CD4-positive, alpha-beta T cell treated with Interleukin-4 for 1 hour (primary cell): ENCODE data around the gene VAV2.

ENCODE experiments used
- DNase-seq, 2 donors: peaks; one replicate each; pipeline ENCODE4 v3.0.0-alpha.2; 2020 to 2022

VAV2 gene

GRCh38 chr9:133873009-133873408 is 119.1 kb downstream of the VAV2 start:
- DNase-seq: no peak

GRCh38 chr9:133870598-133871595 is 121.2 kb downstream of the VAV2 start:
- no peak for DNase-seq

GRCh38 chr9:133869674-133870405 is 122.3 kb downstream of the VAV2 start:
- no peak for DNase-seq

- DNase-seq: no peak
Observed at GRCh38 chr9:133868203-133868602, 123.9 kb downstream of the VAV2 start.

- no peak for DNase-seq
Observed at GRCh38 chr9:133866946-133867345, 125.2 kb downstream of the VAV2 start.

GRCh38 chr9:133864011-133864410 is 128.1 kb downstream of the VAV2 start:
- no peak for DNase-seq

- no peak for DNase-seq
Observed at GRCh38 chr9:133863257-133863592, 128.9 kb downstream of the VAV2 start.

GRCh38 chr9:133862585-133863256 is 129.4 kb downstream of the VAV2 start:
- DNase-seq: peak in 1 of 2 donors; percentile 58

GRCh38 chr9:133861692-133862091 is 130.4 kb downstream of the VAV2 start:
- no peak for DNase-seq

GRCh38 chr9:133861086-133861485 is 131.0 kb downstream of the VAV2 start:
- DNase-seq: no peak

- DNase-seq: no peak
Observed at GRCh38 chr9:133858771-133859170, 133.4 kb downstream of the VAV2 start.

- DNase-seq: no peak
Observed at GRCh38 chr9:133857639-133858038, 134.5 kb downstream of the VAV2 start.

- no peak for DNase-seq
Observed at GRCh38 chr9:133856798-133857197, 135.3 kb downstream of the VAV2 start.

GRCh38 chr9:133855802-133856521 is 136.2 kb downstream of the VAV2 start:
- peak; percentile 18 to 76 for DNase-seq

GRCh38 chr9:133855371-133855770 is 136.8 kb downstream of the VAV2 start:
- DNase-seq: no peak

GRCh38 chr9:133854765-133855164 is 137.4 kb downstream of the VAV2 start:
- DNase-seq: no peak

- DNase-seq: no peak
Observed at GRCh38 chr9:133854048-133854447, 138.1 kb downstream of the VAV2 start.

- DNase-seq: no peak
Observed at GRCh38 chr9:133853331-133853730, 138.8 kb downstream of the VAV2 start.

- DNase-seq: no peak
Observed at GRCh38 chr9:133852431-133852830, 139.7 kb downstream of the VAV2 start.

GRCh38 chr9:133851693-133852092 is 140.4 kb downstream of the VAV2 start:
- DNase-seq: no peak

- DNase-seq: no peak
Observed at GRCh38 chr9:133850937-133851336, 141.2 kb downstream of the VAV2 start.

GRCh38 chr9:133850161-133850560 is 142.0 kb downstream of the VAV2 start:
- DNase-seq: no peak
